Fibroblast of mammary gland (primary cell): ENCODE measurements around the gene UBR3.

Experiments
- DNase-seq: peaks from one replicate; pipeline ENCODE4 v3.0.0-alpha.2; 2010; ENCODE audit warnings: low read depth
- H3K4me3 ChIP-seq: 2 replicates; pipeline ENCODE4 v1.5.1; 2011; ENCODE audit warnings: low read depth, mild to moderate bottlenecking, low read length, moderate library complexity; ENCODE audit not compliant: control insufficient read depth
- TF ChIP-seq, protein P1 (sequence below): conservative IDR thresholded peaks from 2 replicates; pipeline ENCODE4 v1.5.1; 2011; ENCODE audit warnings: low read depth, low read length, inconsistent platforms; ENCODE audit not compliant: control insufficient read depth, insufficient read depth

The UBR3 gene

DNA sequence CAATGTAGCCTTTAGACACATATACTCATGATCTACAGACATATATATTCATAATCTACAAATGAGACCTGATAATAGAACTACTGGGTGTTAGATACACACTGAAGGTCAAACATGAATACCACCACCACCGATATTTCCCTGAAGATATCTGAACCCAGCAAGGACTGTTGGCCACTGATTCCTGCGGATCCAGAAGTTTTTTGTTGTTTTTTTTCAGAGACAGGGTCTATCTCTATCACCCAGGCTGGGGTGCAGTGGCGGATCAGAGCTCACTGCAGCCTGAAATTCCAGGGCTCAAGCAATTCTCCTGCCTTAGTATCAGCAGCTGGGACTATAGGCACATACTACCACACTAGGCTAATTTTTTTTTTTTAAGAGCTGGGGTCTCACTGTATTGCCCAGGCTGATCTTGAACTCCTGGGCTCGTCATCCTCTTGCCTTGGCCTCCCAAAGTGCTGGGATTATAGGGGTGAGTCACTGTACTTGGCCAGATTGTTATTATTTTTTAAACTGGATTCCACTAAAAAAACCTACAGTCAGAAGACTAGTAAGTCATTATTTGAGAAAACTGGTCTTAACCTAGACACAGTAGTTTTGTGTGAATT, 4.4 kb upstream of the UBR3 start:
- no peak overlapping the region for H3K4me3 ChIP-seq
- TF ChIP-seq, protein P1, sequence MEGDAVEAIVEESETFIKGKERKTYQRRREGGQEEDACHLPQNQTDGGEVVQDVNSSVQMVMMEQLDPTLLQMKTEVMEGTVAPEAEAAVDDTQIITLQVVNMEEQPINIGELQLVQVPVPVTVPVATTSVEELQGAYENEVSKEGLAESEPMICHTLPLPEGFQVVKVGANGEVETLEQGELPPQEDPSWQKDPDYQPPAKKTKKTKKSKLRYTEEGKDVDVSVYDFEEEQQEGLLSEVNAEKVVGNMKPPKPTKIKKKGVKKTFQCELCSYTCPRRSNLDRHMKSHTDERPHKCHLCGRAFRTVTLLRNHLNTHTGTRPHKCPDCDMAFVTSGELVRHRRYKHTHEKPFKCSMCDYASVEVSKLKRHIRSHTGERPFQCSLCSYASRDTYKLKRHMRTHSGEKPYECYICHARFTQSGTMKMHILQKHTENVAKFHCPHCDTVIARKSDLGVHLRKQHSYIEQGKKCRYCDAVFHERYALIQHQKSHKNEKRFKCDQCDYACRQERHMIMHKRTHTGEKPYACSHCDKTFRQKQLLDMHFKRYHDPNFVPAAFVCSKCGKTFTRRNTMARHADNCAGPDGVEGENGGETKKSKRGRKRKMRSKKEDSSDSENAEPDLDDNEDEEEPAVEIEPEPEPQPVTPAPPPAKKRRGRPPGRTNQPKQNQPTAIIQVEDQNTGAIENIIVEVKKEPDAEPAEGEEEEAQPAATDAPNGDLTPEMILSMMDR, result no peak
- peak; percentile 39 for DNase-seq

DNA sequence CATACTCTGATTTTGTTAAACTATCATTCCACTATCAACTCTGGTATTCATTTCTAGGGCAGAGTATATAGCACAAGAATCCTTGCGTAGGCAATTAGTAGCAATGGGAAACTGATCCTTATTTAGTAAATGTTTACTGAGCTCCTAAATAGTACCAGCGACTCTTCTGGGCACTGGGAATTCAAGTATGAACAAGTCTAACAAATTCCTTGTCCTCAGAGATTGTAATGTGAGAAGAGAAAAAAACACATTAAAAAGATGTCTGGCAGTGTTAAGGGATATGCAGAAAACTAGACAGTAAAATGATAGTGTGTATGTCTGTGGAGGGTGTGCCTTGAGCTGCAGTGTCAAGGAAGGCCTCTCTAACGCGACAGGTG, 3.3 kb upstream of the UBR3 start:
- H3K4me3 ChIP-seq, result peak overlapping the region; percentile 69
- DNase-seq, result no peak
- TF ChIP-seq, protein P1, result no peak

DNA sequence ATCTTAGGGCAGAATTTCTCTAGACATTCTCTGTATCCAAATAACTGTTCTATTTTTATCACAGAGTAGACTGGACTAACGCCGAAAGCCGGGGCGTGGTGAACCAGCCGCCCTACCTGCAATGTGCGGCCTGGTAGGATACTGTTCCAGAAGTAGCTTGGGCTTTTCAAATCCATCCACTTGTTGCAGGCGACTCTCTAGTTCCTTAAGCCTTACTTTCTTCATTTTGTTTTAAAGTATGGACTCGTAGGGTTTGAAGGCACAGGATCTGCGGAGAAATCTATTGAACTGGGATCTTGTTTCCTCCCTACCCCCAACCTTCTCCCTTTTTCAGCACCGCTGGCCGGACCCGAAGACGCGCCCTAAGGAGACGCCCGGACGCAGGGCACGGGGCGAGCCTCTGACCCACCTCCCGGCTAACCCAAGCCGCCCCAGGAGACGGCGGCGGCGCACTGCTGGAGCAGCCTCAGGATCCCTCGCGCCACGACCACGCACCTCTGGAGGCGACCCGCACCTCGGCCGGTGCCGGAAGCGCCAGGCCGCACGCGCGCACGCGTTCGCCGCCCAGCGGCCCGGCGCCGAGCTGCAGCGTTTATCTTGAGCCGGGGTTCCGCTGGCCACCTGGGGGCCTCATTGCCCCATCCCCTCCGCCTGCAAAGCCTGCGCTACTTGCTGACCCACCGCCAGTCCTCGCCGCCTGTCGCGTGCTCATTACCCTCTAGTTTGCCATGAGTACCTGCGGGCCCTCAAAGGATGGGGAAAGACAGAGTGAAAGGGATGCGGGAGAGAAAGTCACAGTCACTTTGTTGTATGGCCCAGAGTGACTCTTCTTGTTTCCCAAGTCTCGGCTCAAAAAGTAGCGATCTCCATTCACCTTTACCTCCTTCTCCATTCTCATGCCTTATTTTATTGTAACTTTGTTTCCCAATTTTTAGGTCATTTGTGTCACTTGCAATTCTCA, 2.6 kb upstream of the UBR3 start, which contains the start of gene METTL5:
Gene METTL5 (minus strand): TSS at position 533 of the 961 bp plus-strand sequence. CDS start 308 bp downstream, at position 225.
- DNase-seq, result peak; percentile 71
- TF ChIP-seq, protein P1, result peak; percentile 51
- H3K4me3 ChIP-seq, result peak within 1 kb of the TSS; percentile 69

DNA sequence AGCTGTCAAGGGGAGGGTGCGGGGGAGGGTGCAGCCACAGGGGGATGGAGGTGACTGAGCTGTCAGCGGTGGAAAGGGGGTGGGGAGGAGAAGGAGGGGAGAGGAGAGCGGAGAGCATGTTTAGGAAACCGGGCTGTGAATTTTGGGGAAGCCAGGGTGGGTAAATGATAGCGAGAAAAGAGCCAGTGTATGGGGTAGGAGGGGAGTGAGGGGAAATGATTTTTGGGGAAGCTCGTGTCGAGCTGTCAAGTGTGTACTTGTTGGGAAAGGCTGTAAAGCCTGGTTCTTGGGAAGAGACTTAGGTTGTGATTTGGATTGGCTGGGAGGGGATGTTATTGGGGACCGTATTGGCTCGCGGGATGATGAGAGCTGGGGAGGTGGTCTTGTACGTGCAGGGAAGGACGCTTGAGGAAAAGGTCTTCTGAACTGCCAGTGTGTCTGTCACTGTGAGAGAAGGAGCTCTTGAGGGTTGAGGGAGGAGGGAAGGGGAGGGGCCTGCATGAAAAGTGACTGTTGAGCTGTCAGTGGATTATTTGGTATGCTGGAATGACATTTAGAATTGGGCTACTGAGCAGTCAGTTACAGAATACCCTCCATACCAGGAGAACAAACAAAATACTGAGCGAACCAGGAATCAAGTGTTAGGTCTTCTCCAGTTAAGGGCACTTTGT, 1.0 kb downstream of the UBR3 start:
- DNase-seq, result peak; percentile 38
- H3K4me3 ChIP-seq, result peak overlapping the region; percentile 69
- TF ChIP-seq, protein P1, result no peak

DNA sequence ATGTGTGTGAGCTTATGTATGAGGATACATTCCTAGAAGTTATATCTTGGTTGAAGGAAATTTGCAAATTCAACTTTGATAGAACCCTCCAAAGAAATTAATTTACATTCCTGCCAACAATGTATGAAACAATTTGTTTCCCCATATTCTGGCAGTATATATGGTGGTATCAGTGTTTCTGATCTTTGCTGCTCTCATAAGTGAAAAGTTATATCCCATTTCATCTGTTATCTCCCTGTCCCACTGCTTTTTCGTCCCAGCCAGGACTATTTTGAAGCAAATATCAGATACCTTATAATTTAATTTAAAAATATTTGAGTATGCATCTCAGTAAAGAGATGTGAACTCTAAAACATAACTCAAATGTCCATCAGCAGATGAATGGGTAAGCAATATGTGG, 7.1 kb downstream of the UBR3 start:
- no peak overlapping the region for H3K4me3 ChIP-seq
- TF ChIP-seq, protein P1, result no peak
- DNase-seq, result no peak

DNA sequence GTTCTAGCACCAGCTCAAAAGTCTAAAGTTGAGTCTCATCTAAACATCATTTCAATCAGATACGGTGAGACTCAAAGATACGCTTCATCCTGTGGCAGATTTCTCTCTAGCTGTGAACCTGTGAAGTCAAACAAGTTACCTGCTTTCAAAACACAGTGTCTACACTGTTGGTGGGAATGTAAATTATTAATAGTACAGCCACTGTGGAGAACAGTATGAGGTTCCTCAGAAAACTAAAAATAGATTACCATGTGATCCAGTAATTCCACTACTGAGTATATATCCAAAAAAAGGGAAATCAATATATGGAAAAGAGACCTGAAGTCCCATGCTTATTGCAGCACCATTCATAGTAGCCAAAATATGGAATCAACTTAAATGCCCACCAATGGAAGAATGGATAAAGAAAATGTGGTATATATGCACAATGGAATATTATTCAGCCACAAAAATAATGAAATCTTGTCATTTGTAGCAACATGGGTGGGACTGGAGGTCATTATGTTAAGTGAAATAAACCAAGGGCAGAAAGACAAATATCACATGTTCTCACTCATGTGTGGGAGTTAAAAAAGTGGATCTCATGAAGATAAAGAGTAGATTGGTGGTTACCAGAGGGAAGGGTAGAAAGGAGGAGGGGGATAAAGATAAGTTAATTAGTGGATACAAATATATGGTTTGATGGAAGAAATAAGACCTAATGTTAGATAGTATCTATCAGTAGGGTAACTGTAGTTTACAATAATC, 11.7 kb downstream of the UBR3 start:
- no peak for DNase-seq
- TF ChIP-seq, protein P1, result no peak

More for the DNA sequence above, 11.7 kb downstream of the UBR3 start:
- no peak overlapping the region for H3K4me3 ChIP-seq
